Skeletal muscle satellite cell (primary cell): Measurements from ENCODE around the gene FCHSD2.
A peak's percentile ranks its signal among the peaks of the same experiment; 100 is the strongest.

Experiments
- H3K27me3 ChIP-seq: 2 replicates; pipeline ENCODE4 v1.7.0; 2013; ENCODE audit warnings: low read length; ENCODE audit not compliant: control insufficient read depth, insufficient read depth
- H3K36me3 ChIP-seq: 2 replicates; pipeline ENCODE4 v1.7.0; 2013; ENCODE audit warnings: mild to moderate bottlenecking, control low read depth, low read length; ENCODE audit not compliant: insufficient read depth
- H3K4me1 ChIP-seq: 2 replicates; pipeline ENCODE4 v1.7.0; 2013; ENCODE audit warnings: low read length; ENCODE audit not compliant: control insufficient read depth, insufficient read depth
- H3K4me2 ChIP-seq: 2 replicates; pipeline ENCODE4 v1.7.0; 2013; ENCODE audit warnings: mild to moderate bottlenecking, low read length
- H3K4me3 ChIP-seq: 2 replicates; pipeline ENCODE4 v1.7.0; 2013; ENCODE audit warnings: low read length
- H3K9ac ChIP-seq: 2 replicates; pipeline ENCODE4 v1.7.0; 2013; ENCODE audit warnings: mild to moderate bottlenecking, low read depth, low read length, moderate library complexity
- H3K9me3 ChIP-seq: replicated peaks from 2 replicates; pipeline ENCODE4 v1.7.0; 2013; ENCODE audit warnings: mild to moderate bottlenecking, control low read depth, low read length

The FCHSD2 gene

DNA sequence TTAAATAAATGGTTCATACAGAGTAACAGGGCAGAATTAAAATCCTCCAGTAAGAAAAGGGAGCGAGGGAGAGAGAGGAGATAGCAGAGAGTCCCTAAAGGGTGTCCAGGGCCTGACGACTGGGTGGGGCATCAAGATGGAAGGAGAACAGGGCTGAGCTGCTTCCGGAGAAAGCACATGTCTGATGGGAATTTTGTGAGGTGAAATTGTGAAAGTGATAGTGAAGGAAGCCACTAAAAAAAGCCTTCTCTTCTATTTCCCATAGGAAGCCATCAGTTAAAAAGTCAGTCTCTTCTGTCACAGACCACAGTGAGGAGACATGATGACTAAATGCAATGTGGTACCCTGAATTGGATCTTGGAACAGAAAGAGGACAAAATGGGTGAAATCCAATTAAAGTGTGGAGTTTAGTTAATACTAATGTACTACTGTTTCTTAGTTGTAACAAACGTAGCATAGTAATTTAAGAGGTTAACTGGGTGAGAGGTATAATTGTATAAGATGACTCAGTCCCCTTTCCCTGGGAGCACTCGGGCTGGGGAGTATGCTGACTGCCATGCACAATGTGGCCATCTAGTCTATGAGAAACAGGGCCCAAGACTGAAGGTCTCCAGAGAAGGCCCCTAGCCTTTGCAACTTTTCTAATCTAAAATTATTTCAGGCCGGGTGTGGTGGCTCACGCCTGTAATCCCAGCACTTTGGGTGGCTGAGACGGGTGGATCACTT is 29.5 kb upstream of the FCHSD2 start:
- Histone ChIP-seq H3K36me3 (no peaks in the 10 kb centered on the region), H3K9ac (no peak overlapping the region), H3K4me1 (peaks cover 7% of the 10 kb centered on the region), H3K4me3 (no peak overlapping the region), H3K4me2 (no peak overlapping the region), H3K9me3 (no peaks in the 10 kb centered on the region), H3K27me3 (no peaks in the 10 kb centered on the region)

GRCh38 chr11:73170140-73170539 is 28.0 kb upstream of the FCHSD2 start:
- no peaks in the 10 kb centered on the region for H3K27me3 ChIP-seq
- no peaks in the 10 kb centered on the region for H3K9me3 ChIP-seq
- H3K4me3 ChIP-seq = no peak overlapping the region
- H3K4me1 ChIP-seq = peaks cover 7% of the 10 kb centered on the region
- H3K36me3 ChIP-seq = no peaks in the 10 kb centered on the region
- no peak overlapping the region for H3K9ac ChIP-seq
- no peak overlapping the region for H3K4me2 ChIP-seq

DNA sequence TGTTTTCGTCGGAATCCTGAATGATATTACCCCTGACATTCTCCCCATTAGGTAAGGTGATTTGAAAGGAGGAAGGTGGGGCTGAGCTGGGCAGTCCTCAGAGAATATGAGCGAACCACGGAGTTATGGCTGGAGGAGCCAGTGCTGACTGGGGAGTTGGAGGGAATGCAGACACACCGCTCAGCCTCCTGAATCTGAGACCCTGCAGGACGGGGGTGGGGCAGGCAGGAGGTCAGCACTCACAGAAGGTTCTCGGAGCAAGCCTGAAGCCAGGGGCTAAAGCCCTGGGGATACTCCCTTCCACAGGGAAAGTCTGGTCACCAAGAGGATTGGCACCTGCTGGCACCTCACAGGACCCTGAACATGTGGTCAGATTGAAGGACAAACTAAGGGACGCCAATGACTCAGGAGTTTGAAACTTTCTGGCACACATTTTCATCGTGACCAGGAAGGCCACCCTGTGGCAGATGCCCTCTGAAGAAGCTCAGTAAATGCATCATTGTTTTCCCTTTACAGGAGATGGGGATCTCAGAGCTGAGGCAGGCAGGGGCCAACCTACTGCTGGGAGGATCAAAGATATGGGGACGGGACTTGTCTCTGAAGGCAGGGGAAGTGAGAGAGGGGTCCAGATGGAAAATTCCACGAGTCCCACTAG is 26.9 kb upstream of the FCHSD2 start:
- Histone ChIP-seq H3K4me2 (no peak overlapping the region), H3K4me3 (no peak overlapping the region), H3K4me1 (peaks cover 7% of the 10 kb centered on the region), H3K9me3 (no peaks in the 10 kb centered on the region), H3K36me3 (no peaks in the 10 kb centered on the region), H3K27me3 (no peaks in the 10 kb centered on the region), H3K9ac (no peak overlapping the region)

DNA sequence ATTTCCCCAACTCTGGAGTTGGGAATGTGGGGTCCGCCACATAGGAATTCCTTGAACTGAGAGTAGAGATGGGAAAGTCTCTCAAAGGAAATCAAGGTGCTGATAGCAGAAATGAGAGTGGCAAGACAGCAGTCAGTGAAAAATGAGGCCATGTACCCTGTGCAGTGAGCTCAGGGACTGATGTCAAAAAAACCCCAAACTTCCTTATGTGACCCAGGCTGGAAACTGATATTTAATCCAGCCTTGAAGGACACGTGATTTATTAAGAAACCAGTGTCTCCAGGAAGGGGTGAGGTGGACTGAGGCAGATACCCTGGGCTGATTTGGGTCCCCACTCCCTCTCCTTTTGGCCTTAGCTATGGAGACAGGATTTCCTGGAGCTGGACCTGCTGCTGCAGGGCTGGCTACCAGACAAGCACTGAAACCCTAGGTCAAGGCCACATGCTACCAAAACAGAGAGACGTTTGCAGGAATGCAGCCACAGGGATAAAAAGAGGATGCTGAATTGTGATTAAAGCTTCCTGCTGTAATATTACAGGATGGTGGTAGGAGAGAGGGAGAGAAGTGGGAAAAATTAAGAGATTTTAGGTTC is 25.3 kb upstream of the FCHSD2 start:
- Histone ChIP-seq H3K9ac (no peak overlapping the region), H3K27me3 (no peaks in the 10 kb centered on the region)

GRCh38 chr11:73164803-73165540 is 22.9 kb upstream of the FCHSD2 start:
- Histone ChIP-seq H3K4me3 (no peak overlapping the region), H3K4me1 (no peaks in the 10 kb centered on the region), H3K36me3 (no peaks in the 10 kb centered on the region), H3K9me3 (no peaks in the 10 kb centered on the region), H3K4me2 (no peak overlapping the region), H3K27me3 (no peaks in the 10 kb centered on the region), H3K9ac (no peak overlapping the region)

More for the DNA sequence above, 25.3 kb upstream of the FCHSD2 start:
- H3K9me3 ChIP-seq = no peaks in the 10 kb centered on the region
- H3K4me2 ChIP-seq = no peak overlapping the region
- H3K36me3 ChIP-seq = no peaks in the 10 kb centered on the region
- H3K4me3 ChIP-seq = no peak overlapping the region
- peaks cover 2% of the 10 kb centered on the region for H3K4me1 ChIP-seq

DNA sequence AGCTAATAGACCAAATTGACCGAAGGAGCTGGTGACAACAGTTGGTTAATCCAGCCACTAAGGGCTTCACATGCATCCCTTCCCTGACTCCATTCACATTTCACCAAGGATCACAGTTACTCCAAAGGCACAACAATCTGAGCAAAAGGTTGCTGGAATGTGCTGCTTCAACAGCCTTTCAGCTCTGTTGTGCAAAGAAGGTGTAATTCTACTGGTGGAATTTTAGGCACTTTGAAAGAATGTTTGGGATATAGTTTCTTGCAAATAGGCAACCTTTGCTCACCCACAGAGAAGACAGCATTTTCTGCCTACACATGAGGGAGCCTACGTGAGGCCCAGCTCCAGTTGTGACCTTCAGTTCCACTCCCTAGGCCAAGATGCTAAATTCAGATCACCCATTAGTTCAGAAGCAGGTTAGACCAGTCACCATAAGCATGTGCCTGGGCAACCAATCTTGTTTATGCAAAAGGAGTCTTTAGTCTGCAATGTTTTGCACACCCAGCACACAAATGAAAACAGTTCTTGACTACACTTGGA is 21.6 kb upstream of the FCHSD2 start:
- no peaks in the 10 kb centered on the region for H3K4me1 ChIP-seq
- no peak overlapping the region for H3K4me2 ChIP-seq
- no peaks in the 10 kb centered on the region for H3K36me3 ChIP-seq
- no peaks in the 10 kb centered on the region for H3K9me3 ChIP-seq
- H3K4me3 ChIP-seq = no peak overlapping the region
- no peak overlapping the region for H3K9ac ChIP-seq
- no peaks in the 10 kb centered on the region for H3K27me3 ChIP-seq

DNA sequence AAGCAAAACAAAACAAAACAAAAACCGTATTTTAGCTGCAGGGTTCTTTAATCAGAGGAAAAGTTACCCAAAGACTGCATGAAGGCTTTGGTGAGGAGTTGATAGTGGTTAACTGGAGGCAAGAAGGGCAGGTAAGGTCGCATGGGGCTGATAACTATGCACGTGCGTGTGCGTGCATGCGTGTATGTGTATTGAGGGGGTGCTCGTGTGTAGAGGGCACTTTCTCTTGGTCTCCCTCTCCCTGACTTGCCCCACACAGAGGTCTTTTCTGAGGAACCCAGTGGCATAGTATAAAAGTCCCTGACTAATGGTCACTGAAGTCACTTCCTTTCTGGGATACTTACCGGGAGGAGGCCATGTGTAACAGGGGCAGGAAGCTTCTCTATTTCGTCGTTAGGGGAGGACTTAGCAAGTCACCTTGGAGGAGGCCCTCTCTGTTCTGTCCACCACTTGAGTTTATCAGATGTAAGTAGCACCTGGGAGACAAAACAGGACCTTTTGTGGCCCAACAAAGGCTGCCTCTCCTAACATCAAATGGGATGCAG is 20.1 kb upstream of the FCHSD2 start:
- Histone ChIP-seq H3K36me3 (no peaks in the 10 kb centered on the region), H3K4me2 (no peak overlapping the region), H3K9me3 (no peaks in the 10 kb centered on the region), H3K4me3 (no peak overlapping the region), H3K4me1 (peaks cover 14% of the 10 kb centered on the region), H3K9ac (no peak overlapping the region), H3K27me3 (no peaks in the 10 kb centered on the region)

- H3K36me3 ChIP-seq = no peaks in the 10 kb centered on the region
- H3K4me2 ChIP-seq = no peak overlapping the region
- H3K4me1 ChIP-seq = peaks cover 26% of the 10 kb centered on the region
- no peak overlapping the region for H3K4me3 ChIP-seq
- H3K9ac ChIP-seq = no peak overlapping the region
- H3K27me3 ChIP-seq = no peaks in the 10 kb centered on the region
- no peaks in the 10 kb centered on the region for H3K9me3 ChIP-seq
Observed at GRCh38 chr11:73160005-73160760, 18.1 kb upstream of the FCHSD2 start.

- no peaks in the 10 kb centered on the region for H3K36me3 ChIP-seq
- no peaks in the 10 kb centered on the region for H3K9me3 ChIP-seq
- no peaks in the 10 kb centered on the region for H3K27me3 ChIP-seq
- no peak overlapping the region for H3K4me2 ChIP-seq
- H3K9ac ChIP-seq = no peak overlapping the region
- H3K4me3 ChIP-seq = no peak overlapping the region
- peaks cover 26% of the 10 kb centered on the region for H3K4me1 ChIP-seq
Observed at GRCh38 chr11:73159297-73159696, 17.2 kb upstream of the FCHSD2 start.

GRCh38 chr11:73158356-73159051 is 16.4 kb upstream of the FCHSD2 start:
- Histone ChIP-seq H3K36me3 (no peaks in the 10 kb centered on the region), H3K9me3 (no peaks in the 10 kb centered on the region), H3K9ac (peak overlapping the region; percentile 56), H3K4me1 (peaks cover 26% of the 10 kb centered on the region), H3K4me3 (no peak overlapping the region), H3K4me2 (no peak overlapping the region), H3K27me3 (no peaks in the 10 kb centered on the region)
